GM19455 (cell line): ENCODE measurements around the gene HOXA9.

Experiments used
- ATAC-seq: cut with Tn5 transposase; IDR thresholded peaks from one replicate; pipeline ENCODE4 v1.9.1; 2021; ENCODE audit not compliant: unreplicated experiment

Gene HOXA9

GRCh38 chr7:27201580-27202017, 36.3 kb upstream of the HOXA9 start:
- ATAC-seq: no peak

- ATAC-seq: no peak
Observed at GRCh38 chr7:27200761-27201579, 35.6 kb upstream of the HOXA9 start.

GRCh38 chr7:27199849-27200760, 34.8 kb upstream of the HOXA9 start, which contains the start of gene HOXA13:
TSS of gene HOXA13 (minus strand) at chr7:27200091. CDS start at chr7:27200077, 14 bp downstream.
- peak; percentile 57 for ATAC-seq

- peak; percentile 18 for ATAC-seq
Observed at GRCh38 chr7:27198871-27199801, 33.8 kb upstream of the HOXA9 start.

GRCh38 chr7:27198138-27198841, 33.0 kb upstream of the HOXA9 start:
- ATAC-seq: no peak

- no peak for ATAC-seq
Observed at GRCh38 chr7:27197137-27198042, 32.1 kb upstream of the HOXA9 start.

- ATAC-seq: no peak
Observed at GRCh38 chr7:27196287-27196767, 31.0 kb upstream of the HOXA9 start.

- ATAC-seq: no peak
Observed at GRCh38 chr7:27194686-27195379, 29.5 kb upstream of the HOXA9 start.

GRCh38 chr7:27194002-27194352, 28.6 kb upstream of the HOXA9 start:
- no peak for ATAC-seq

- no peak for ATAC-seq
Observed at GRCh38 chr7:27193335-27194001, 28.1 kb upstream of the HOXA9 start.

- ATAC-seq: no peak
Observed at GRCh38 chr7:27192546-27193334, 27.4 kb upstream of the HOXA9 start.

GRCh38 chr7:27191833-27192545, 26.7 kb upstream of the HOXA9 start:
- no peak for ATAC-seq

GRCh38 chr7:27191161-27191731, 25.9 kb upstream of the HOXA9 start:
- no peak for ATAC-seq

GRCh38 chr7:27189997-27190748, 24.8 kb upstream of the HOXA9 start:
- no peak for ATAC-seq

GRCh38 chr7:27189295-27189996, 24.1 kb upstream of the HOXA9 start:
- ATAC-seq: no peak
